ENCODE measurements around the gene HES3.

The HES3 gene

DNA sequence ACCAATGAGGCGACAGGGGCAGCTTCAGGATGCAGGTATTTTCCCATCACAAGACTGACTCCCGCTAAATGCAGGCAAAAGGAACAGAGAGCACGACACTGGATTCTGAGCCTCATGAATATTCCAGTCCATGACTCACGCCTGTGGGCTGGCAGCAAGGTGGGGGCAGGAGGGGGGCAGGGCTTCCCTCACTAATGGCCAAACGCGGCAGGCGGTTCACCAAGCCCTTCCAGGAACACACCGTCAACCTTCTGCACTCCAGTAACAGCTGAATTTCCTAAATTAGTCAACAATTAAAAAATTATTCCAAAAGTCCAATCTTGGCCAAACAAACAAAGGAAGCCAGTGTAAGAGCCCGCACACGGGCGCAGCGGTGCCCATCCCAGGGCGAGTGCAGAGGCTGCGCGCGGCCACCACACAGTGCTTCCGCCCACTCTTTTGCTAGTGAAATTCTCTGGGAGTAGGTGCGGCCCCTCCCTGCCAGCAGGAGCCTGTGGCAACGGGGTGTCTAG is 29.5 kb downstream of the HES3 start:
- Histone ChIP-seq H3K27ac (ENCODE audit: low read length) (no peak overlapping the region), H3K27me3 (ENCODE audit: control insufficient read depth, insufficient read depth, low read length) (no peaks in the 10 kb centered on the region), H3K4me1 (ENCODE audit: control insufficient read depth, insufficient read depth, low read length) (no peaks in the 10 kb centered on the region; the same call in 1 of the 2 replicates), H3K4me3 (ENCODE audit: low read length) (no peak overlapping the region), H3K9me3 (ENCODE audit: control insufficient read depth, insufficient read depth, low read length) (no peaks in the 10 kb centered on the region), H3K36me3 (ENCODE audit: control insufficient read depth, insufficient read depth, low read length) (no peaks in the 10 kb centered on the region)
- WGBS (ENCODE audit: insufficient coverage, insufficient read length) = no CpG with 5 or more reads among the region's 19 CpGs
- DNase-seq (ENCODE audit: low read depth, low spot score) = no peak

DNA sequence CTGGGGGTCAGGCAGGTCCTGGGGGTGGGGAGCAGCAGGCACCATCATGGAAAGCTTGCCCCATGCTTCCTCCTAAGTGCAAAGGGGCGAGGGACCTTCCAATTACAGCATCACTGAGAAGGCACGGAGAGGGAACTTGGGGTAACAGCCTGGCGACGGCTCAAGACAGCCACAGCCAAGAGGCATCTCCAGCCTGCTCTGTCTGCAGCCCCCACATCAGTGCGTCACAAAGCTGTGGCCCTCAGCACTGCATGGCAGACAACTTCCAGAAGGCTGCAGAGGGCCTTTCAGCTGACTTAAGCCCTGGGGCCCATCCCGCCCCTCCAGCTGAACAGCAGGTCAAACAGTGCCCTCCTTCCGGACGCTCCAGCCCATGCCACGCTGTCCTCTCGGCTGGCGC is 30.1 kb downstream of the HES3 start:
- DNase-seq (ENCODE audit: low read depth, low spot score) = no peak
- no peak overlapping the region for H3K4me3 ChIP-seq (ENCODE audit: low read length)

DNA sequence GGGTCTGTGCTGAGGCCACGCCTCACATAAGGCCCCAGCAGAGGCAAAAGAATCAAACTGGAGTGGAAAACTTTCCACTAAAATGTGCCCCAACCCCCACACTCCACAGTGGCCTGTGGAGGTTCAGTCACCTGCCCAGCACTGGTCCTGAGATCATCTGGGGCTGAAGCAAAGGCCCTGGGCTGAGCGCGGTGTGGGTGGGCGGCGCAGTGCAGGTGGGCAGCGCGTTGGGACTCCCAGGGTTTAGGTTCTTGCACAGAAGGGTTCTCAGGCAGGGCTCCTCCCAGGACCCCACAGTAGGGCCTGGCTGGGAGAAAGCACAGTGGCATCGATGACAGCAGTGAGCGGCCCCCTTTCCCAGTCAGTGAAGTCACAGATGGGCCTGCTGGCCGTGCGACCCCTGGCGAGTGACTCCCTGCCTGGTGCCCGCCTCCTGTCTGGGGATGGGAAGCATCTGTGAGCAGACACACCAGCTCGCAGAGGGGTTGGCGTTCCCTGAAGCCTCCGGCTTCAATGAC is 30.7 kb downstream of the HES3 start:
- no peak overlapping the region for H3K27ac ChIP-seq (ENCODE audit: low read length)
- DNase-seq (ENCODE audit: low read depth, low spot score) = no peak
- H3K4me1 ChIP-seq (ENCODE audit: control insufficient read depth, insufficient read depth, low read length) = no peaks in the 10 kb centered on the region; the same call in 1 of the 2 replicates
- H3K9me3 ChIP-seq (ENCODE audit: control insufficient read depth, insufficient read depth, low read length) = no peaks in the 10 kb centered on the region
- no CpG with 5 or more reads among the region's 16 CpGs for WGBS (ENCODE audit: insufficient coverage, insufficient read length)
- no peak overlapping the region for H3K4me3 ChIP-seq (ENCODE audit: low read length)
- no peaks in the 10 kb centered on the region for H3K27me3 ChIP-seq (ENCODE audit: control insufficient read depth, insufficient read depth, low read length)
- H3K36me3 ChIP-seq (ENCODE audit: control insufficient read depth, insufficient read depth, low read length) = no peaks in the 10 kb centered on the region

More for the DNA sequence above, 30.1 kb downstream of the HES3 start:
- Histone ChIP-seq H3K27me3 (ENCODE audit: control insufficient read depth, insufficient read depth, low read length) (no peaks in the 10 kb centered on the region), H3K9me3 (ENCODE audit: control insufficient read depth, insufficient read depth, low read length) (no peaks in the 10 kb centered on the region), H3K27ac (ENCODE audit: low read length) (no peak overlapping the region), H3K4me1 (ENCODE audit: control insufficient read depth, insufficient read depth, low read length) (no peaks in the 10 kb centered on the region; the same call in 1 of the 2 replicates), H3K36me3 (ENCODE audit: control insufficient read depth, insufficient read depth, low read length) (no peaks in the 10 kb centered on the region)
- no CpG with 5 or more reads among the region's 11 CpGs for WGBS (ENCODE audit: insufficient coverage, insufficient read length)

DNA sequence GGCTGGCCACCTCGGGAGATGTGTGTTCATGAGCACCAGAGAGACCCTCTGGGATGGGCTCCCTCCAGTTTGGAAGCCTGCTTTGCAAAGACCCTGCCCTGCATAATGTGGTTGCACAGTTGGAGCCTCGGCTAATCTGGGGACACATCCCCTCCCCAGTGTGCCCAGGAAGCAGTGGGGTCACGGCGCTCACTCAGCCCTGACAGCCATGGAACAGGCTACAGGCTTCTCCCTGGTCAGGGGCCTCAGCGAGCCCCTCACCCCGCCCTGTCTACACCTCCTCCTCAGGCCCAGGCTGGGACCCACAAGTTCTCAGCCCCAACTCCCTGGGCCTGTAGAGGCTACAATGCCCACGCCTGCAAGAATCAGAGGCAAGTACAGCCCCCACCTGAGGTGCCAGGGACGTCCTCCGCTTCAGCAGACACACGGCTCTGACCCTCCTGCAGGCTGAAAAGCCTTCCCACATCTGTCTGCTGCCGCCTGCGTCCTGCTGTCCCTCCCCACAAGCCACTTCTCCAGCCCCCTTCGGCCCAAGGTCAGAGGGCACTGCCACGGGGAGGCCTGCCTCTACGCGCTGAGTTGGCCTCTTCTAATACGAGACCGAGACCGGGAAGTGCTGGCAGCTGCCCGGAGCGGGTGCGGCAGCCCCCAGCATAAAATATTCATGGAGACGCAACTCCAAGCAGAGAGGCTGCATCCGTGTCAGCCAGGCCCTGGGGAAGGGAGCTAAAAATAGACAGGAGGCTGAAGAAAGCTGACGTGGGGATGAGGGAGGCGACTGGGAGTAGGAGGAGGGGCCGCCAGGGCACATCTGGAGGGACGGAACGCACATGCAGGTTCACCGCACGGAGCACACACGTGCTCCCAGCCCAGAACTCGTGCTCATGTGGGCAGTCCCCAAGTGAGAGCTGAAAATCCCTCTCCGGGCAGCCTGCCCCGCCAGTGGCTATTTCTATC is 32.1 kb downstream of the HES3 start:
- Histone ChIP-seq H3K4me3 (ENCODE audit: low read length) (no peak overlapping the region), H3K27me3 (ENCODE audit: control insufficient read depth, insufficient read depth, low read length) (no peaks in the 10 kb centered on the region), H3K9me3 (ENCODE audit: control insufficient read depth, insufficient read depth, low read length) (no peaks in the 10 kb centered on the region), H3K27ac (ENCODE audit: low read length) (no peak overlapping the region), H3K36me3 (ENCODE audit: control insufficient read depth, insufficient read depth, low read length) (no peaks in the 10 kb centered on the region; the same call in 1 of the 2 replicates), H3K4me1 (ENCODE audit: control insufficient read depth, insufficient read depth, low read length) (no peaks in the 10 kb centered on the region; the same call in 1 of the 2 replicates)
- no peak for DNase-seq (ENCODE audit: low read depth, low spot score)
- WGBS (ENCODE audit: insufficient coverage, insufficient read length) = no CpG with 5 or more reads among the region's 35 CpGs

DNA sequence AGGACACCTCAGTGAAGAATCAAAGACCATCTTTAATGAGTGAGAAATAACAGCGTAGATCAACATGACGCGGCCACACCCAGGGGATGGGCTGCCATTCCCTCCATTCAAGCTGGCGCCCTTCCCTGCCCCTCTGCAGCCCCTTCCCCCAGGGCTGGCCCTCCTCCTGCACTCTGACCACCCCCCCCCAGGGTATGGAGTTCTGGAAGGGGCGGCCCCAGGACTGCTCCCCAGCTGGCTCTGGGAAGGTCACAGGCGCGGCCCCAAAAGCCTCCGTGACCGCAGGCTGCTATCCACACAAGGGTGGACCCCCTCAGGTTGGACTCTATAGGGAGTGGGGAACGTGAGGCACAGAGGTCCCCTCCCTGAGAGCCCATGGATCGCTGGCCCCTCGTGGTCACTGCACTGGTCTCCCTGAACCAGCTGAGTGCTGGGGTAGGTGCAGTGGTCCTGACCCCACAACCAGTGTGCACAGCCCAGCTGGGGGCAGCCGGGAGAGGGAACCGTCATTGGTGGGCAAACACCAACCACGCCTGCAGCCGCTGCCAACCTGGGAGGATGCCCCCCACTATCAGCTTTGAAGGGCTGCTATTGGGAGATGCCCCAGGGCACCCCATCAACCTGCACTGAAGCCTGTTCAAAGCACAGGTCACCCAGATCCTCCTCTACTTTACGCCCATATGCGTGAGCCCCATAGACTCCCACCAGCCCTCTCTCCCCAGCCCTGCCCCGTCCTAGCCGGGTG is 33.0 kb downstream of the HES3 start:
- no peaks in the 10 kb centered on the region for H3K9me3 ChIP-seq (ENCODE audit: control insufficient read depth, insufficient read depth, low read length)
- no peaks in the 10 kb centered on the region; the same call in 1 of the 2 replicates for H3K4me1 ChIP-seq (ENCODE audit: control insufficient read depth, insufficient read depth, low read length)
- no peaks in the 10 kb centered on the region; the same call in 1 of the 2 replicates for H3K36me3 ChIP-seq (ENCODE audit: control insufficient read depth, insufficient read depth, low read length)
- DNase-seq (ENCODE audit: low read depth, low spot score) = no peak
- WGBS (ENCODE audit: insufficient coverage, insufficient read length) = no CpG with 5 or more reads among the region's 20 CpGs
- H3K27me3 ChIP-seq (ENCODE audit: control insufficient read depth, insufficient read depth, low read length) = no peaks in the 10 kb centered on the region
- H3K4me3 ChIP-seq (ENCODE audit: low read length) = no peak overlapping the region
- no peak overlapping the region for H3K27ac ChIP-seq (ENCODE audit: low read length)

DNA sequence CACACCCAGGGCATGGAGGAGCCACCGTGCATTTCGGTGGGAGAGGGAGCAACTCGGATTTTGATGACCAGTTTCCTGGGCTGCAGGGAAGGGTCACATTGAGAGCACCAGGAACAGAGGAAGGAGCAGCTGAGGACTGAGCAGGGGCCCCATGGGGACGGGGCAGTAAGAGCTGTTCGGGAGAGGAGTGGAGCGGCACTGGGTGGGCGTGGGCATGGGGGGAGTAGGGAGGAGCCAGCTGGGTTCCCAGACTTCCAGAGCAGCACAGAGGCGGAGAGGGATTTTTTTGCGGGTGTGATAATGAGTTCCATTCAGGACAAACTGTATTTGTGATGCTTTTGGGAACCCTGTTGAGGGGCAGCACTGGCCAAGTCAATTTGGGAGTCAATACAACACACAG is 34.3 kb downstream of the HES3 start:
- no peaks in the 10 kb centered on the region; the same call in 1 of the 2 replicates for H3K4me1 ChIP-seq (ENCODE audit: control insufficient read depth, insufficient read depth, low read length)
- no peak overlapping the region for H3K4me3 ChIP-seq (ENCODE audit: low read length)
- no CpG with 5 or more reads among the region's 9 CpGs for WGBS (ENCODE audit: insufficient coverage, insufficient read length)
- no peak overlapping the region for H3K27ac ChIP-seq (ENCODE audit: low read length)
- no peak for DNase-seq (ENCODE audit: low read depth, low spot score)
- H3K36me3 ChIP-seq (ENCODE audit: control insufficient read depth, insufficient read depth, low read length) = no peaks in the 10 kb centered on the region; the same call in 1 of the 2 replicates
- H3K9me3 ChIP-seq (ENCODE audit: control insufficient read depth, insufficient read depth, low read length) = no peaks in the 10 kb centered on the region
- no peaks in the 10 kb centered on the region for H3K27me3 ChIP-seq (ENCODE audit: control insufficient read depth, insufficient read depth, low read length)

DNA sequence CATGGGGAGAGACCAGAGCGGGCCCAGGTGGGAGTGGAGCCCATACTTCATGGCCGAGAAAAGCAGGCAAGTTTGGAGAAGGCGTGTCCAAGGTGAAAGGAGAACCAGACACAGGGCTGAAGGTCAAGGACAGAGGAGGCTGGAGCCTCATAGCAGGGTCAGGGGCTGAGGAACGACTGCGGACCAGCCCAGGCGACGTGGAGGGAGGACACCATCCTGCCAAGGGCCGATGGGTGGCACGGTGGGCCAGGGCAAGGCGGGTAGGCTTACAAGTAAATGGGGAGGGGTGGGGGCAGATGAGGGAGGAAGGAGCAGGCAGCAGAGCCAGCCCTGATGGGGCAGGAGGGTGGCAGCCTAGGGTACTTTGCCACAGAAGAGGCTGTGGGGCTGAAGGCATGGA is 35.1 kb downstream of the HES3 start:
- no CpG with 5 or more reads among the region's 10 CpGs for WGBS (ENCODE audit: insufficient coverage, insufficient read length)
- Histone ChIP-seq H3K36me3 (ENCODE audit: control insufficient read depth, insufficient read depth, low read length) (no peaks in the 10 kb centered on the region; the same call in 1 of the 2 replicates), H3K27ac (ENCODE audit: low read length) (no peak overlapping the region), H3K27me3 (ENCODE audit: control insufficient read depth, insufficient read depth, low read length) (no peaks in the 10 kb centered on the region), H3K9me3 (ENCODE audit: control insufficient read depth, insufficient read depth, low read length) (no peaks in the 10 kb centered on the region), H3K4me1 (ENCODE audit: control insufficient read depth, insufficient read depth, low read length) (no peaks in the 10 kb centered on the region; the same call in 1 of the 2 replicates), H3K4me3 (ENCODE audit: low read length) (no peak overlapping the region)
- no peak for DNase-seq (ENCODE audit: low read depth, low spot score)

DNA sequence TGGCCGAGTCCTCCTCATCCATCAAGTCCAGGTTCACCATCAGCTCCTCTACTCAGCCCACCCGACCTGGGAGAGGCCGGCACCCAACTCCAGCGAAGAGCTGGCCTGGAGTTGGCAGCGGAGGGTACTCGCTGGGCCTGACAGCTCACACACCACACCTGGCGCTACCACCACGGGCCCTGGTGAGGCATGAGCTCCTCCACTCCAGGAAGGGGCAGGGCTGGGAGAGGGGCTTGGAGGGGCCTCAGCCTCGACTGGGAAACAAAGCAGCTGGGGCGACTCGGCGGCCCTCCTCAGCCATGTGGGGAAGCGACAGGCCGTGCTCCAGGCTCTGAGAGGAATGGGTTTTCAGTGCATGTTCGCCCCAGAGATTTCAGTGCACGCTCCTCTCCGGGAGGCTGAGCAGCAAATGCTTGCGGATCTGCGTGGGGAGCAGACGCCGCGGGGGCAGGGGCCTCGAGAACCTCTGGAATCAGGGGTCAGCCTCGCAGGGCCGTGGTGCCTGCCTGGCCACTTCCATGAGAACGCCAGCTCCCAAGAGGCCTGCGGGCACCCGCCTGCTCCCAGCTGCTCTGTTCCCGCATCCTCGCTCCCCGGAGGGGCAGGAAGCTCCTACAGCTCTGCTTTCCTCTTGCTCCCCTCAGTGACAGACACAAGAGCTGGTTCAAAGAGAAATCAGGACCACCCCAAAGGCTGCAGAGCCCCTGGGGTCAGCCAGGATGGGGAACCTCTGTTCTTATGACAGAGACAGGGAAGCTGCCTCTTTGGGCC is 35.8 kb downstream of the HES3 start:
- WGBS (ENCODE audit: insufficient coverage, insufficient read length) = no CpG with 5 or more reads among the region's 31 CpGs
- Histone ChIP-seq H3K27ac (ENCODE audit: low read length) (no peak overlapping the region), H3K27me3 (ENCODE audit: control insufficient read depth, insufficient read depth, low read length) (no peaks in the 10 kb centered on the region), H3K9me3 (ENCODE audit: control insufficient read depth, insufficient read depth, low read length) (no peaks in the 10 kb centered on the region), H3K4me3 (ENCODE audit: low read length) (no peak overlapping the region), H3K4me1 (ENCODE audit: control insufficient read depth, insufficient read depth, low read length) (no peaks in the 10 kb centered on the region; the same call in 1 of the 2 replicates), H3K36me3 (ENCODE audit: control insufficient read depth, insufficient read depth, low read length) (no peaks in the 10 kb centered on the region; the same call in 1 of the 2 replicates)
- no peak for DNase-seq (ENCODE audit: low read depth, low spot score)

DNA sequence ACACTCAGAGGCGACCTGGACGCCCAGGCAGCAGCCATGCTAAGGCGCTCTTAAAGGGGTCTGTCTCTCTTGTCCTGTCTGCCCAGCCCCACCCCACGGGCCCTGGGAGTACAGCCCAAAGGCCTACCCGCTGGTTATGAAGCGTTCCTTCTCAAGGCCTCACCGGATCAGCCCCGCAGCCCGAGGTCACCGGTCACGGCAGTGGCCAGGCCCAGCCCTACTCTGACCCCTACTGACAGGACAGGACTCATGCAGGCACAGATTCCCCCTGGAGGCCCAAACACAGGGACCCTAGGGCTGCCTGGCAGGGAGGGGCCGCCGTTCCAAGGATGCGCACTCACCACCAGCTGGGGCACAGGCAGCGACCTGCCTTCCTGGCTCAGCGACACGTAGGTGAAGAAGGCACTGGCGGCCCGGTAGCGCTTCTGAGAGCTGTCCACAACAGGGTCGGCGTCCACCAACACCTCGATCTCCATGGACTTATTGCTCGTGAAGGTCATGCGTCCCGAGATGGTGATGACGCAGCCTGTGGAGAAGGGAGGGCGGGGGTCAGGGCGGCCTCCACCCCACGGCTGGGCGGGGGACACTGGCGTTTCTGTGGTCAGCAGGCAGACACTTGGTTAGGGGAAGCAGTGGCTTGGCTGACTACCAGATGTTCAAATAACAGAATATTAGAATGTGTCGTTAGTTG is 36.9 kb downstream of the HES3 start:
- Histone ChIP-seq H3K36me3 (ENCODE audit: control insufficient read depth, insufficient read depth, low read length) (no peaks in the 10 kb centered on the region; the same call in 1 of the 2 replicates), H3K4me1 (ENCODE audit: control insufficient read depth, insufficient read depth, low read length) (no peaks in the 10 kb centered on the region; the same call in 1 of the 2 replicates), H3K27ac (ENCODE audit: low read length) (no peak overlapping the region), H3K9me3 (ENCODE audit: control insufficient read depth, insufficient read depth, low read length) (no peaks in the 10 kb centered on the region), H3K27me3 (ENCODE audit: control insufficient read depth, insufficient read depth, low read length) (no peaks in the 10 kb centered on the region), H3K4me3 (ENCODE audit: low read length) (no peak overlapping the region)
- DNase-seq (ENCODE audit: low read depth, low spot score) = no peak
- no CpG with 5 or more reads among the region's 33 CpGs for WGBS (ENCODE audit: insufficient coverage, insufficient read length)

Data from iPS DF 6.9 (cell line).